IMR-90 (cell line): ENCODE measurements around the gene ELOVL2. TPM values are rescaled to one million over a fixed set of nuclear protein-coding genes. Genes with fewer than 3 reads are reported as not detected.

Experiments used
- ATAC-seq: fragments of 200-7000 bp; cut with Tn5 transposase; 2 replicates; pipeline ENCODE4 v1.9.1; 2020; ENCODE audit warnings: low read depth, mild to moderate bottlenecking, moderate library complexity
- BruUV-seq: library from RNA; stranded (reverse); fragments of 400-500 nt; replicated peaks from 2 replicates; lab custom pipeline; 2021; lab: Mats Ljungman, UMichigan
- CTCF ChIA-PET: fragments of 300-600 bp; formaldehyde crosslinking; extraction: SDS; loops from one replicate; lab custom pipeline; 2021; ENCODE audit warnings: antibody characterized with exemption; lab: Yijun Ruan, JAX
- POLR2A ChIA-PET: fragments of 300-600 bp; sonication (Branson Sonifier 250); formaldehyde crosslinking; loops from one replicate; lab custom pipeline; 2022; ENCODE audit warnings: antibody characterized with exemption; ENCODE audit not compliant: unreplicated experiment; lab: Charles Lee
- DNase-seq: peaks from one replicate; pipeline ENCODE4 v3.0.0; 2013
- H2AFZ ChIP-seq: replicated peaks from 2 replicates; pipeline ENCODE3; 2013; ENCODE audit warnings: low read length, mild to moderate bottlenecking; ENCODE audit not compliant: poor library complexity
- H2AK5ac ChIP-seq: 2 replicates; pipeline ENCODE4 v1.6.1; 2013; ENCODE audit warnings: low read depth, low read length, inconsistent platforms
- H2AK9ac ChIP-seq: replicated peaks from 2 replicates; pipeline ENCODE3; 2013; ENCODE audit warnings: mild to moderate bottlenecking, low read depth, low read length, moderate library complexity; ENCODE audit not compliant: poor library complexity
- H2BK120ac ChIP-seq: 2 replicates; pipeline ENCODE4 v1.6.1; 2013; ENCODE audit warnings: low read depth, low read length, inconsistent platforms
- H2BK15ac ChIP-seq: 3 replicates; pipeline ENCODE4 v1.6.1; 2013; ENCODE audit warnings: low read depth, low read length, inconsistent platforms
- H2BK20ac ChIP-seq: 2 replicates; pipeline ENCODE4 v1.6.1; 2013; ENCODE audit warnings: low read depth, mild to moderate bottlenecking, inconsistent platforms, low read length, moderate library complexity
- H2BK5ac ChIP-seq: 2 replicates; pipeline ENCODE4 v1.6.1; 2013; ENCODE audit warnings: mild to moderate bottlenecking, low read depth, low read length, inconsistent platforms; ENCODE audit not compliant: poor library complexity, severe bottlenecking
- H3K14ac ChIP-seq: replicated peaks from 2 replicates; pipeline ENCODE4 v1.6.1; 2013; ENCODE audit warnings: low read depth, low read length, inconsistent platforms
- H3K18ac ChIP-seq: 2 replicates; pipeline ENCODE4 v1.6.1; 2013; ENCODE audit warnings: low read depth, low read length, control low read depth
- H3K23ac ChIP-seq: 2 replicates; pipeline ENCODE4 v1.6.1; 2013; ENCODE audit warnings: low read depth, low read length, inconsistent platforms
- H3K27ac ChIP-seq: 2 replicates; pipeline ENCODE4 v1.5.1; 2013; ENCODE audit warnings: mild to moderate bottlenecking, control low read depth, low read length; ENCODE audit not compliant: insufficient read depth
- H3K27me3 ChIP-seq: 2 replicates; pipeline ENCODE4 v1.6.1; 2013; ENCODE audit warnings: low read length; ENCODE audit not compliant: control insufficient read depth, insufficient read depth
- H3K36me3 ChIP-seq: 2 replicates; pipeline ENCODE4 v1.6.1; 2013; ENCODE audit warnings: low read length, mixed read lengths; ENCODE audit not compliant: control insufficient read depth, insufficient read depth
- H3K4ac ChIP-seq: 2 replicates; pipeline ENCODE4 v1.6.1; 2013; ENCODE audit warnings: low read depth, low read length, inconsistent platforms
- H3K4me1 ChIP-seq: 2 replicates; pipeline ENCODE4 v1.6.1; 2013; ENCODE audit warnings: low read length, mixed read lengths; ENCODE audit not compliant: control insufficient read depth, insufficient read depth
- H3K4me2 ChIP-seq: 2 replicates; pipeline ENCODE4 v1.6.1; 2013; ENCODE audit warnings: low read depth, mild to moderate bottlenecking, control low read depth, low read length, moderate library complexity
- H3K4me3 ChIP-seq: 2 replicates; pipeline ENCODE4 v1.5.1; 2013; ENCODE audit warnings: low read depth, mild to moderate bottlenecking, control low read depth, low read length, moderate library complexity; ENCODE audit not compliant: insufficient read depth
- H3K56ac ChIP-seq: 2 replicates; pipeline ENCODE4 v1.6.1; 2013; ENCODE audit warnings: low read length, inconsistent platforms; ENCODE audit not compliant: insufficient read depth; ENCODE audit errors: extremely low read depth
- H3K79me1 ChIP-seq, 2 experiments: 2 replicates each; pipeline ENCODE4 v1.6.1; 2013; ENCODE audit warnings: low read length in 2 of 2, inconsistent platforms in 1 of 2, low read depth in 1 of 2
- H3K9ac ChIP-seq: 2 replicates; pipeline ENCODE4 v1.6.1; 2013; ENCODE audit warnings: low read depth, low read length, control low read depth
- H3K9me1 ChIP-seq: 2 replicates; pipeline ENCODE4 v1.6.1; 2013; ENCODE audit warnings: low read length, inconsistent platforms; ENCODE audit not compliant: insufficient read depth
- H3K9me3 ChIP-seq: 2 replicates; pipeline ENCODE4 v1.6.1; 2013; ENCODE audit warnings: low read length; ENCODE audit not compliant: control insufficient read depth, insufficient read depth
- H4K20me1 ChIP-seq: 2 replicates; pipeline ENCODE4 v1.6.1; 2013; ENCODE audit warnings: low read length, inconsistent platforms; ENCODE audit not compliant: insufficient read depth
- H4K5ac ChIP-seq: 2 replicates; pipeline ENCODE4 v1.6.1; 2013; ENCODE audit warnings: mild to moderate bottlenecking, low read depth, low read length, control low read depth
- H4K8ac ChIP-seq, 2 experiments: 2 replicates each; pipeline ENCODE4 v1.6.1; 2013; ENCODE audit warnings: low read depth in 2 of 2, low read length in 2 of 2, control low read depth in 1 of 2, inconsistent platforms in 1 of 2
- H4K91ac ChIP-seq: 2 replicates; pipeline ENCODE4 v1.6.1; 2013; ENCODE audit warnings: low read depth, low read length, inconsistent platforms; ENCODE audit not compliant: insufficient read depth
- CHD1 ChIP-seq: IDR thresholded peaks from 2 replicates; pipeline ENCODE4 v1.6.1; 2012; ENCODE audit warnings: low read depth, low read length, improper control_type of control experiment
- CTCF ChIP-seq: conservative IDR thresholded peaks from 2 replicates; pipeline ENCODE4 v1.5.1; 2012; ENCODE audit warnings: mild to moderate bottlenecking, low read depth, low read length, improper control_type of control experiment
- ELK1 ChIP-seq: fragments of 150-350 bp; IDR thresholded peaks from 2 replicates; pipeline ENCODE4 v1.6.1; 2016; ENCODE audit warnings: low read depth, mild to moderate bottlenecking, low read length, moderate library complexity, borderline replicate concordance
- POLR2A ChIP-seq: IDR thresholded peaks from 2 replicates; pipeline ENCODE4 v1.6.1; 2012; ENCODE audit warnings: mild to moderate bottlenecking, low read depth, low read length
- WGBS, 2 experiments: methylation state at CpG; one replicate each; pipeline versions ENCODE4 v1.1.5 to v1.1.7; 2013; ENCODE audit warnings: missing lambda C conversion rate in 2 of 2; ENCODE audit not compliant: insufficient read length in 1 of 2; ENCODE audit errors: extremely low coverage in 2 of 2; 5-methylcytosine and 5-hydroxymethylcytosine counted together
- dilution Hi-C: fragments of 300-500 bp; cut with HindIII; formaldehyde crosslinking; loops from one replicate; pipeline ENCODE4 v1.14.3; 2018; ENCODE audit warnings: low sequenced_read_pairs; ENCODE audit not compliant: unreplicated experiment
- in situ Hi-C: fragments of 300-500 bp; cut with MboI; formaldehyde crosslinking; loops from 3 replicates; pipeline ENCODE4 v1.14.3; 2019; ENCODE audit warnings: low sequenced_read_pairs, inconsistent platforms, mixed read lengths
- intact Hi-C: fragments of 100-400 bp; cut with micrococcal nuclease; formaldehyde crosslinking; loops from 2 replicates; pipeline ENCODE4 v1.10.0; 2022
- polyA plus RNA-seq, 3 experiments: library from polyadenylated mRNA; depleted of rRNA; stranded (reverse); fragments of >200 nt; gene quantifications; 2 replicates each; pipeline ENCODE4 v1.2.3, GENCODE V29; 2012; ENCODE audit warnings: low replicate concordance in 1 of 3
- total RNA-seq: library from RNA; depleted of rRNA; stranded (reverse); fragments of >200 nt; gene quantifications from 2 replicates; pipeline ENCODE4 v1.2.3, GENCODE V29; 2012

Gene ELOVL2
- total and polyA plus RNA-seq, 2 of the 4 experiments (the other 2 are of a cell fraction) = 6.3 to 7.9 TPM

- no peak for ATAC-seq
- CTCF ChIA-PET = interaction anchor here (0.6 kb wide), 1 partner anchor 169 kb away, joined by 4 read pairs; no protein-coding TSS in a partner anchor
- intact Hi-C loops = no loop called here
These were observed 31.0 kb downstream of the ELOVL2 start for GRCh38 chr6:11012976-11013720.

More at GRCh38 chr6:11012976-11013720, 31.0 kb downstream of the ELOVL2 start:
- Histone ChIP-seq H2BK15ac (peak overlapping the region; percentile 1; the same call in 1 of the 3 replicates), H3K14ac (0 out of 2 replicates have a peak overlapping the region, but pooled peaks have one; percentile 52), H3K36me3 (no peaks in the 10 kb centered on the region), H3K4ac (peak overlapping the region; percentile 40), H4K8ac (no peak overlapping the region), H3K79me1 (peaks cover 0 to 4% of the 10 kb centered on the region in 2 experiments; a peak in 1 of 4 replicates), H2BK5ac (no peak overlapping the region), H3K56ac (no peak overlapping the region), H3K18ac (no peak overlapping the region), H3K27me3 (no peaks in the 10 kb centered on the region), H3K9me1 (peaks cover 9% of the 10 kb centered on the region), H2AFZ (no peak overlapping the region), H3K9ac (no peak overlapping the region), H2BK120ac (peak overlapping the region; percentile 16; the same call in 1 of the 2 replicates), H2AK5ac (no peak overlapping the region), H2BK20ac (peak overlapping the region; percentile 32), H3K23ac (no peak overlapping the region; the same call in 1 of the 2 replicates), H3K4me3 (no peak overlapping the region), H2AK9ac (peak overlapping the region; percentile 51), H4K20me1 (no peaks in the 10 kb centered on the region), H3K4me2 (no peak overlapping the region), H3K27ac (no peak overlapping the region), H3K4me1 (peaks cover 13% of the 10 kb centered on the region), H3K9me3 (no peaks in the 10 kb centered on the region), H4K91ac (0 out of 2 replicates have a peak overlapping the region, but pooled peaks have one; percentile 14), H4K5ac (no peak overlapping the region)
- no peak for DNase-seq
- TF ChIP-seq ELK1 (no peak), POLR2A (no peak), CHD1 (no peak), CTCF (no peak)
- 20% methylated on average over 1 of the region's 5 CpGs; no CpG with 5 or more reads in 1 of the 2 experiments for WGBS, 2 experiments
- BruUV-seq = no TSS peak
- dilution Hi-C loops (no loop called here), in situ Hi-C loops (no loop called here)
- POLR2A ChIA-PET = no interaction called here
